GM12873 (cell line): ENCODE data around the gene CHADL.

Experiments
- TF ChIP-seq, protein P1 (sequence below): IDR thresholded peaks from 2 replicates; pipeline ENCODE4 v1.5.1; 2012; ENCODE audit warnings: low read depth, mild to moderate bottlenecking, moderate library complexity, low read length, control low read depth; ENCODE audit not compliant: insufficient read depth; ENCODE audit errors: missing control alignments

CHADL gene

DNA sequence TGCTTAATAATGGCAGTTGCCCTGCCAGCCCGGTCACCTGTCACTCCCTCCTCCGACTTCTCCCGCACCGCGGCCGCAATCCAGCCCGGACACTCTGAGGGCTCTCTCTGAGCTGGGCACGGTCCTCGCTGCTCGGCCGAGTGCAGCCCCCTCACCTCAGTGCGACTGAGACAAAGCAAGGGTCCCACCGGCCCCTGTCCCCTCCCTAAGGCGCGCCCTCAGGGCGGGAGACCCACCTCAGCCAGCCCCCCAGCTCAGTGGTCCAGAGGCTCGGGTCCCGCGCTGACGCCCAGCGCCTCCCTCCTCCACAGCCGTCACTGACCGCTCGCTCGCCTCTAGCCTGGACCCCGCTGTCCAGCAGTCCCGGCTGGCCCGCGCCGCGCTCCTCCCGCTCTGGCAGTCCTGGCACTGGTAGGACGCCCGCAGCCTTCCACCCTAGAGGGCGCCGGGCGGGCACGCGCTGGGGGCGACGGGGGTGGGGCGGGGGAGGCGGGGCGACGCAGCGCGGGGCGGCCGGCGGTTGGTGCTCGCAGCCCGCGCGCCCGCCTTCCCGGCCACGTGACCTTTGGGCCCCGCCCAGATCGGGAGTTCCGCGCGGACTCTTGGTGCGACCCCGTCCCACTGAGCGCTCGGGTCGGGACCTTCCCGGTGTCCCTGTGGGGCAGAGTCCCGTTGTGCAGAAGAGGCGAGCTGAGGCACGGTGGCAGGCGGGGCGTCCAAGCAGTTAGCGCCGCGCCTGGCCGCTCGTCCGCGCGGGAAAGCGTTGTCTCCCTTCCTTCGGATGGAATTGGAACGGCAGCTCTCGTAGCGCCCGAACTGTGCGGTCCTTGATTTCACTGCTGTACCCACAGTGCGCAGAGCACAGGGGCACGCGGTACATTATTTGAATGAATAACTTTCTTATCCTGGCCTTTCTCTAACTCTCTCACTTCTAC lies 43.4 kb downstream of the CHADL start:
- TF ChIP-seq, protein P1, sequence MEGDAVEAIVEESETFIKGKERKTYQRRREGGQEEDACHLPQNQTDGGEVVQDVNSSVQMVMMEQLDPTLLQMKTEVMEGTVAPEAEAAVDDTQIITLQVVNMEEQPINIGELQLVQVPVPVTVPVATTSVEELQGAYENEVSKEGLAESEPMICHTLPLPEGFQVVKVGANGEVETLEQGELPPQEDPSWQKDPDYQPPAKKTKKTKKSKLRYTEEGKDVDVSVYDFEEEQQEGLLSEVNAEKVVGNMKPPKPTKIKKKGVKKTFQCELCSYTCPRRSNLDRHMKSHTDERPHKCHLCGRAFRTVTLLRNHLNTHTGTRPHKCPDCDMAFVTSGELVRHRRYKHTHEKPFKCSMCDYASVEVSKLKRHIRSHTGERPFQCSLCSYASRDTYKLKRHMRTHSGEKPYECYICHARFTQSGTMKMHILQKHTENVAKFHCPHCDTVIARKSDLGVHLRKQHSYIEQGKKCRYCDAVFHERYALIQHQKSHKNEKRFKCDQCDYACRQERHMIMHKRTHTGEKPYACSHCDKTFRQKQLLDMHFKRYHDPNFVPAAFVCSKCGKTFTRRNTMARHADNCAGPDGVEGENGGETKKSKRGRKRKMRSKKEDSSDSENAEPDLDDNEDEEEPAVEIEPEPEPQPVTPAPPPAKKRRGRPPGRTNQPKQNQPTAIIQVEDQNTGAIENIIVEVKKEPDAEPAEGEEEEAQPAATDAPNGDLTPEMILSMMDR: no peak

- TF ChIP-seq, protein P1: no peak
Observed at GRCh38 chr22:41193829-41194228, 46.9 kb downstream of the CHADL start.

DNA sequence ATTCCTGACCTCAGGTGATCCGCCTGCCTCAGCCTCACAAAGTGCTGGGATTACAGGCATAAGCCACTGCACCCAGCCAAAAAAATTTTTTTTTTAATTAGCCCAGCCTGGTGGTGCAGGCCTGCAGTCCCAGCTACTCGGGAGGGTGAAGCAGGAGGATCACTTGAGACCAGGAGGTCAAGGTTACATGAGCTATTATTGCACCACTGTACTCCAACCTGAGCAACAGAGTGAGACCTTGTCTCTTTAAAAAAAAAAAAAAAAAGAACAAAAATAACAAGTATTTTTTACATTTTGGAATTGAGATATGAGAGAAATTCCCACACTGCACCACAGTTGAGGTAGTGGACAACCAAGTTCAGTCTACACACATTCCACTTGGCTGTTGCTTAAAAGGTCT lies 49.3 kb downstream of the CHADL start:
- TF ChIP-seq, protein P1: no peak

DNA sequence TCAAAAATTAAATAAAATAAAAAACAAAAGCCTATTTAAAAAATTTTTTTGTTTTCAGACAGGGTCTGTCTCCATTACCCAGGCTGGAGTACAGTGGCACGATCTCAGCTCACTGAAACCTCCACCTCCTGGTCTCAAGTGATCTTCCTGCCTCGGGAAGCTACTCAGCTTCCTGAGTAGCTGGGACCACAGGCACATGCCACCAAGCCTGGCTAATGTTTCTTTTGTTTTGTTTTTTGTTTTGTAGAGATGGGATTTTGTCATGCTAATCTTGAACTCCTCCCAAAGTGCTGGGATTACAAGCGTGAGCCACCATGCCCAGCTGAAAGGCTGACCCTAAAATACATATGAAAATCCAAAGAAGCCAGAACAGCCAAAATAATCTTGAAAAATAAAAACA lies 56.1 kb downstream of the CHADL start:
- TF ChIP-seq, protein P1: no peak

- TF ChIP-seq, protein P1: no peak
Observed at GRCh38 chr22:41181349-41182241, 59.1 kb downstream of the CHADL start.

DNA sequence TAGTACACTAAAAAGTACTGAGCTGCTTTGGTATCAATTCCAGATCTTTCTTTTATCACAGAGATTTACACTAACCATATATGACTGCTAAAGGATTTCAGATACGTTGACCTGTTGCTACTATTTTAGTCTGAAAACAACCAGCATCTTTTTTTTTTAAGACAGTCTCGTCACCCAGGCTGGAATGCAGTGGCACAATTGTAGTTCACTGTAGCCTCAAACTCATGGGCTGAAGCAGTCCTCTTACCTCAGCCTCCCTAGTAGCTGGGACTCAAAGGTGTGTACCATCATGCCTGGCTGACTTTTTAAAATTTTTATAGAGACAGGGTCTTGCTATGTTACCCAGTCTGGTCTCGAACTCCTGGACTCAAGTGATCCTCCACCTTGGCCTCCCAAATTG lies 59.8 kb downstream of the CHADL start:
- TF ChIP-seq, protein P1: no peak
